Activated T-cell treated with anti-CD3 and anti-CD28 coated beads, Interleukin-2, amount 50 U/mL, for 1 hour (primary cell): ENCODE measurements around the gene GLT6D1.
A peak's percentile ranks its signal among the peaks of the same experiment; 100 is the strongest.

Experiments used
- DNase-seq: peaks from one replicate; pipeline ENCODE4 v3.0.0-alpha.2; 2020

GLT6D1 gene

DNA sequence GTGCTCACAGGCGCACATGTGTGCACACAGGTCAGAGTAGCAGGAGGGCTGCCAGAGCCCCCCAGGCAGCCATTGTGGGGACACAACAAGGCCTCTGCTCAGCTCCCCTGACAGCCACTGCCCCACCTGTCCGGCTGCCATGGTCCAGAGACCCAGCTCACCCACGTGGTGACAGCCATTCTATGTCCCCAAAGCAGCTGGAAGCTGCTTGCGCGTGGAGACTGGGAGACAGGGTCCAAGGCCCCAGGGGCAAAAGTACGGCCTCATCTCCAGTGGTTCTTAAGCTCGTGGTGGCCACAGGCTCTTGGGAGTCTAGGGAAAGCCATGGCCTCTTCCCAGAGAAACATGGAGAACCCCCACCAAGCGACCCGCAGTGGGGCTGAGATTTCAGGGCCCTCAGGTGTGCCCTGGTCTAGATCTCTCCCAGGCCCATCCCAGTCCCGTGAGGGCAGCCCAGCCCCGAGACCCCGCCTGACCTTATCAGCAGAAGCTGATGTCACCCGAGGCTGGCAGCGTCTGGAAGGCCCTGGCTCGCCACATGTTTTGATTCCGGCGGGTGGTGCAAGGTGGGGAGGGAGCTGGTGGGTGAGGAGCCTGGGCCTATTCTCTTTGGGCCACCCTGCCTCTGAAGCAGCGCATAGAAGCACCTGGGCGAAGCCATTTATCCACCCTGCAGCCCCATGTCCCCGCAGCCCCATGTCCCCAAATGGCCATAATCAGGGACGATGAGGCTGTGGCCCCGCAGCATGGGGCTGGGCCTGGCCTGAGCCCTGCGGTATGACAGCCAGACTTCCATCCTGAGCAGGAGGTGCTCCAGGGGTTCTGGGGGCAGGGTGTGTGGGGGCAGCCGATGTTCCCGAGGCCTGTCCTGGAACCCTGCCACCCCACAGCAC lies 31.7 kb downstream of the GLT6D1 start:
- DNase-seq = no peak

DNA sequence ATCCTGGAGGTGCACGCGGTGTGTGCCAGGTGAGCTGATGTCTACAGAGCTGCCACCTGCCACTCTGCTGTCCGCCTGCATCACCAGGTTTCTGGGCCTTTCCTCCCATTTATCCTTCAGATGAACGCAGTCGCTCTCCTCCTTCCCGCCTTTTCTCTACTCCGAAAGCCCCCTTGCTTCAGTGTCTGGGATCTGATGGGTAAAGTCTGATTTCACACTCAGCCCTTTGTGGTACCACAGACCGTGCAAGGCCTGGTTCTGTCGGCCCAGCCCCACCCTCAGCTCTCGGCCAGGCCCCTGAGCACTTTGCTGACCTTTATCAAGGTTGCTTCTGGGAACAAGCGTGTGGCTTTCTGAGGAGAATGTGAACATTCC lies 32.5 kb downstream of the GLT6D1 start:
- DNase-seq = no peak

DNA sequence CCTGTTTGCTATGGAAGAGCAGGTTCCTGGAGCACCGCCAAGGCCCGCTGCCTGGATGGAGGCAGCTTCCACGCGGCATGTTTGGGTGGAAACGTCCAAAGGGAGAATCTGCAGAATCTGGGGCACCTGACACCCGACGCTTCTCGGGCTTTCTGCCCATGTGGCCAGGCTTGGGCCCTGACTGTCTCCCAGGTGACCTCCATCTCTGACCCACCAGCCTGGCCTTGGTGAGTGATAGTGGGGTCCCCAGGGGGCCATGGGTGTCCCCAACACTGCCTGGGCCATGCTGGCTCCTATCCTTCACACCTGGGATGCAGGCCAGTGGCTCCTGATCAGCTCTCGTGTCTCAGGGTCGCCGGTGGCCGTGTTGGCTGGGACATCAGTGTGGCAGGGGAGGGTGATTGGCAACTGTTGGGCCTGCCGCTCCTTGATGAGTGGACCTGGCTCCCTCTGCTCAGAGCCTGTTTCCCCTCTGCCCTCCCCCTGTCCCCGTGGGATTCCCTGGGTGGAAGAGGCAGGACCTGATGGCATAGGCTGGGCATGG lies 34.0 kb downstream of the GLT6D1 start:
- peak; percentile 11 for DNase-seq

DNA sequence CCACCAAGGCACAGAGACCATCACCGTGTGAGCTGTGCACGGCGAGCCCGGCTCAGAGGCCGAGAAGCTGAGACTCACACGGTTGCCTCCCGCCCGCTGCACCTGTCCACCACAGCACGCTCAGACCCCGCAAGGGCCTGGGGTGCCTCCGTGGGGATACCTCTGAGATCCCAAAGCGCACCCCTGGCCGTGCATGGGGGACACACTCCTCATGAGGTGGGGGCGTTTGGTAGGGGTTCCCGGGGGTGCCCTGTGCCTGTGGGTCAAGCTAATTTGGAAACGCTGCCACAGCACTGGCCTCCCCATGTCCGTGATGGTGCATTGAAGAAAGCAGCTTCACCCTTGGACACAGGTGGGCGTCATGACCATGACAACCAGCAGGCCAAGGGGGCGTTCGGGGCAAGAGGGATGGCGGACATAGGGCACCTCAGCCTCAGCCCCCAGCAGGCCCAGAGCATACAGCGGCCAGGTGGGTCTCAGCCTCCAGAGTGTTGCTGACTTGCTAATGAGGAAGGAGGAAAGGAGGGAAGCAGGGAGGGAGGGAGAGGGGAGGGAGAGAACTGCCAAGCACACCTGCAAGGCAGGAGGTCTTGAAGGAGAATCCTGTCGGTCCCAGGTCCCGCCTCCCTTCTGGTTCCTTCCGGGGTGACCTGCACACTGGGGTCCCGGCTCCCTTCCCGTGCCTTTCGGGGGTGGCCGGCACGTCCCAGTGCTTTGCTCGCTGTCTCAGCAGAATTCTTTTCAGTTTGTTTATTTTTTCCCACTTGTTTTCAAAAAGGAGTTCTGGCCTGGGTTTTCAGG lies 34.7 kb downstream of the GLT6D1 start:
- peak; percentile 11 for DNase-seq

DNA sequence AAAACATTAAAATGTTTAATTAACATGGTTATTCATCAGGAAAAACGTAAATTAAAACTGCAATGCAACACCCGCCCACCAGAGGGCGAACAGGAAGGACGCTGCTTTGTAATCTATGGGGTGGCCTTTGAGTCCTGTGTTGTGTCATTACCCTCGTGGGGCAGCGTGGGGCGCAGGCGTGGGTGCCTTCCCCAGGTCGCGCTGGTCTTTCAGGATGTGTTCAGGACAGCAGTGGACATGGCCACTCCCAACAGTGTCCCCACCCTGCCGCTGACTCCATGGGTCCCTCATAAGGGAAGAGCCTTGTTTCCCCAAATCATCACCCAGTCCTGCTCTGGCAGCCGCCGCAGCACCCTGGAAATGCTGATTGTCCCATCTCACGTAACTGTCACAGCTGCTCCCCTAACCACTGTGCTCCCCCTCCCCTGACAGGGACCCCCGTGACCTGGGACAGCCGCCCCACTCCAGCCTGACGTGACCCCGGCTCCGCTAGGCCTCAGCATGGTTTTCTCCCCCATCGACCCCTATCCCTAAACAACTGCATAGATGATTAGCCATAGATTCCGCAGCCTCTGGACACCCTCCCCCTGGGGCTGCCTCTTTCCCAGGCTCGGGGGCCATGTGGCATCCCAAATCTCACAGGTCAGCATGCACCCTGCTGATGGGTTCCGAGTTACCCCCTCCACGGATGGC lies 36.4 kb downstream of the GLT6D1 start:
- DNase-seq = peak; percentile 56

DNA sequence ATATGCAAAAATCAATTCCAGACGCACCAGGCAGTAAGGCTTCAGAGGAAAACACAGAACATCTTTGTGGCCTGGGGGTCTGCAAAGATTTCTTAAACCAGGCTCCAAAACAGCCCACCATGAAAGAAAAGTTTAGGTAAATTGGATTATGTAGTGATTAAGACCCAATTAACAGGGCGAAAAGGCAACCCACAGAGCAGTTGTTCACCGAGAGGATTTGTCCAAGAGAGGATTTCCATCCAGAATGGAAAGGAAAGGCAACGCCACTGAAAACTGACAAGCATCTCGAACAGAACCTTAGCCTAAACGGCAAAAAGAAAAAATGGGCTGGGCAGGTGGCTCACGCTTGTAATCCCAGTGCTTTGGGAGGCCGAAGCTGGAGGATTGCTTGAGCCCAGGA lies 37.4 kb downstream of the GLT6D1 start:
- no peak for DNase-seq

DNA sequence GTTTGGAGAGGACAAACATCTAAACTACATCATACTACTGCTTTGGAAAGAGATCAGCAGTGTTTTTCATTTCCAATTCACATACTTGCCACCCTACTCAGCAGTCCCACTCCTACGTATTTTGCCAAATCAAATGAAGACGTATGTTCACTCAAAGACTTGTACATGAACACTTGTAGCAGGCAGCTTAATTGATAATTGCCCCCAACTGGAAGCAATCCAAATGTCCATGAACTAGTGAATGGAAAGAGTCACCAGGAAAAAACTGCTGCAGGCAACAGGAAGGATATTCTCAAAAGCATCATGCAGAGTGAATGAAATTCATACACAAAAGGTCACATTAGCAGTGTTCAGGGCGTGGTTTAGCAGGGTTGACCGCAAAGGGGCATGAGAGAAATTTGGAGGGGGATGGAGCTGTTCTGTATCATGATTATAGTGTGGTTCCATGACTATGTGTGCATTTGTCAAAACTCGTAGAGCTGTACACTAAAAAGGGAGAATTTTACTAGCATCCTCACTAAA lies 39.0 kb downstream of the GLT6D1 start:
- no peak for DNase-seq

DNA sequence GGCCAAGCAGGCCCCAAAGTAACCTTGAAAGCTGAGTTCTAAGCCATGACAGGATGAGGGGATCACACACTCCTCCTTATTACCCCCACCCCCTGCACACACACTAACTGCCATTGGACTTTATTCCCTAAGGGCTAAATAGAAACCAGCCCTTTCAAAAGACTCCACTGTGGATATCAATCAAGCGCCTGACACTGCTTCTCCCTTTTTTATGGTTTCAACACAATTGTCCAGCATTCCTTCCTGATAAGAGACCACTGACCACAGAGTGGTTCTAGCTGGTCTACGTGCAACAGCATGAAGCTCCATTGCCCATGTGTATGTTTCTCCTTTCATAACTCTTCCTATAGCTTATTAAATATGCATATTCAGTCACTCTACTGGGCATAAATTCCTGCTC lies 43.1 kb downstream of the GLT6D1 start:
- DNase-seq = no peak

DNA sequence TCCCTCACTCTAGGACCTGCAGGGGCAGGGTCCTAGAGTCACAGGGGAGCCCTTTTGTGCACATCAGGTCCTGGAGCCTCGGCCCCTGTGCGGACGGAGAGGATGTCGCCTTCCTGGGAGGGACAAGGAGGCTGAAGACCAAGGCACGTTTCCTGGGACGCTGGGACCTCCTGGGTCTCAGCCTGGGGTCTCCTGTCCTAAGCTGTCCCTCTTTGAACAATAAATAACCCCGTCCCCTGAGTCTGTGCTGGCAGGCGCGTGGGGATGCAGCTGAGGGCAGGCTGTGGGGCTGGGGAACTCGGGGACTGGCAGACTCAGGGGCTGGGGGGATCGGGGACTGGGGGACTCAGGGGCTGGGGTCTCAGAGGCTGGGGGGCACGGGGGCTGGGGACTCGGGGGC lies 46.7 kb downstream of the GLT6D1 start:
- no peak for DNase-seq

DNA sequence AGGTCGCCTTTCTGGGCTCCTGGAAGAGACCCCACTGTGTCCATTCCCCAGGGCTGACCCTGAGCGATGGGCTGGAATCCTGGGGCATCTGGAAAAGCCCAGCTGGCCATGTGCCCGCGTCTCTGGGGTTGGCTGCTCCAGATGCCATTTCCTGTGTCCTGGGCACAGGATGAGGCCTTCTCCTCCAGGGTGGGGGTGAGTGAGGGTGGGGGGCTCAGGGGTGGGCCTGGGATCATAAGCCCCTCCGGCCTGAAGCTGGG lies 47.1 kb downstream of the GLT6D1 start:
- peak; percentile 9 for DNase-seq

DNA sequence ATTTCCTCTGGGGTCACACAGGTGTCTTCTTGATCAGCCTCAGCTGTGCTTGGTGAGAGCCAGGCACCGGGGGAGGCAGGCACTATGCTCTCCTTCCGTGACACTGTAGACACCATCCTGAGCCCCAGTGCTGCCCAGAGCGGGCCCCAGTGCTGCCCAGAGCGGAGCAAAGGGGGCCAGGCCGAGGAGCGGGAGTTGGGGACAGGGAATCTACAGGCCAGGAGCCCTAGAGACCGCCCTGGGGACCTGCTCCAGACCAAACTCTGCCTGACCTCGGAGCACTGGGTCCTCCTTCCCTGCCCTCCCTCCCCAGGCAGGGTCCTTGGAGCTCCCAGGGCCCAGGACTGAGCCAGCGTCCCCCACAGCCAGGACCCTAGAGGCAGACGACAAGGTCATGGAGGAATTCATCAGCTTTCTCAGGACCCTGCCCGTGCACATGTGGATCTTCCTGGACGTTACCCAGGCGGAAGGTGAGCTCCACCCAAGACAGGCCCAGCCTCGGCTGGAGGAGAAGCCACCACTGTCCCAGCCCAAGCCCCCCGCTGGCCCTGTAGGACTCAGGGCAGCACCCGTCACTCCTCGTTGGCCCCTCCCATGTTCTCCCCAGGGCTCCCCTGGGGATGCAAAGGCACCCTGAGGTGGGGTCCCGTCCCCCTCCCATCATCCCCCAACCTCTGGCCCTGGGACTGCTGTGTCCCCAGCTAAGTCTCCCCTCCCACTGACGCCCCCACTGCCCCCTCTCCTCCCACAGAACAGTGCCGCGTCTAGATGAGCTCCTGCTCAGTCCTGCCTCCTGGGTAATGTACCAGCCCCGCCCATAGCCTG lies 47.6 kb downstream of the GLT6D1 start:
- peak; percentile 4 for DNase-seq

DNA sequence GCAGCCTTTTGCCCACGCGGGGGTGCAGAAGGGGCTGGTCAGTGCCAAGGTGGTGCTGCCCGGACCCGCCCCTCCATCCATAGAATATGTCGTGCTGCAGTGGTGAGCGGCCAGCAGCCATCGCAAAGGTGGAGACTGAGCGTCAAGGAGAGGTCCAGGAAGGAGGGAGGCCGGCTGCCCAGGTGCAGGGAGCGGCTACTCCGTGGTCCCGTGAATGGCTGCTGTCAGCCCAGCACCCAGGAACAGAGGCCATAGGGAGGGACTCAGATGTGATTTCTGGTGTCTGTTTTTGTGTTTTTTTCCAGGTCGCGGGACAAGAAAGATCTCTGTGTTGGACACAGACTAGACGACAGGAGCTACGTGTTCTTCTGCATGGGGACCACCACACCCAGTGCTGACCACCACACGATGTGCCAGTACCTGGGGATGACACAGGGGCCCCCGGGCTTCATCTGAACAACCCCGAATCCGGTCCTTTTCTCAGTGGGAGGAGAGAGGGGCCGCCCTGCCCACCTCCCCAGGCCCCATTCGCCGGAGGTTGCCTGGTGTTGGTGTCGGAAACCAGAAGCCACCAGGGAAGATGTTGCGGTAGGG lies 48.8 kb downstream of the GLT6D1 start:
- no peak for DNase-seq

DNA sequence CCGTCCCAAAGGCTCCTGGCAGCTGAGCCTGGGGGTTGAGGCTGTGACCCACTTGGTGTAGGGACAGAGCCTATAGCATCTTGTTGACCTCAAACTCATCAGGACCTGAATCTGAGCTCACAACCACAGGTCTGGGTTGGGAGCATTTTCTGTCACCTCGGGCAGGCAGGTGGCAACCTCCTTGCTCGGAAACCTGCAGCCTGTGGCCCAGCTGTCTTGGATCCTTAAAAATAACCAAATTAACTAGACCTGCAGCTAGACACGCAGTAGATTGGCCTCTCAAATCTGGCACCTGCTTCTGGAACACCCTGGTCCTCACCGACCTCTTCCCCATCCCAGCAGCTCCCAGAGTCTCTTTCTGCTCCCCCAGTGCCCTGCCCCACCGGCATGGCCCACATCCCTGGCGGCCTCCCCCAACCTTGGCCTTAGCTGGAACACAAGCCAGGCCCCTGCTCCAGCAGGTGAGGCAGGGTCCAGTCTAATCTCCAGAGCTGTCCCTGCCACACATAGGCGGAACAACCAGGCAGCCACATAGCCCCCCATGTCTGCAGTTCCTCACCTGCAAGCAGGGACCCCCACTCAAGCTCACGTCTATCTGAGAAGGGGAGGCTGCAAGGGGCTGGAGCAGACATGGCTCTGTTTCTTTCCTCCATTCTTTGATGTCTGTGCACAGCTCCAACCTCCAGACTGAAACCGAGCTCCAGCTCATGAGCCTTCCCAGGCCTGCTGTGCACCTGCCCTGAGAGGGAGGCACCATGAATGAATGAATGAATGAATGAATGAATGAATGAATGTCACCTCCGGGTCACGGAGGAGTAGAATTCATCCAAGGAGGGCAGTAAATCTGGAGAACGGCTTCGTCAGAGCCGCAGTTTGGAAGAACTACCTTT lies 49.5 kb downstream of the GLT6D1 start:
- DNase-seq = peak; percentile 9

DNA sequence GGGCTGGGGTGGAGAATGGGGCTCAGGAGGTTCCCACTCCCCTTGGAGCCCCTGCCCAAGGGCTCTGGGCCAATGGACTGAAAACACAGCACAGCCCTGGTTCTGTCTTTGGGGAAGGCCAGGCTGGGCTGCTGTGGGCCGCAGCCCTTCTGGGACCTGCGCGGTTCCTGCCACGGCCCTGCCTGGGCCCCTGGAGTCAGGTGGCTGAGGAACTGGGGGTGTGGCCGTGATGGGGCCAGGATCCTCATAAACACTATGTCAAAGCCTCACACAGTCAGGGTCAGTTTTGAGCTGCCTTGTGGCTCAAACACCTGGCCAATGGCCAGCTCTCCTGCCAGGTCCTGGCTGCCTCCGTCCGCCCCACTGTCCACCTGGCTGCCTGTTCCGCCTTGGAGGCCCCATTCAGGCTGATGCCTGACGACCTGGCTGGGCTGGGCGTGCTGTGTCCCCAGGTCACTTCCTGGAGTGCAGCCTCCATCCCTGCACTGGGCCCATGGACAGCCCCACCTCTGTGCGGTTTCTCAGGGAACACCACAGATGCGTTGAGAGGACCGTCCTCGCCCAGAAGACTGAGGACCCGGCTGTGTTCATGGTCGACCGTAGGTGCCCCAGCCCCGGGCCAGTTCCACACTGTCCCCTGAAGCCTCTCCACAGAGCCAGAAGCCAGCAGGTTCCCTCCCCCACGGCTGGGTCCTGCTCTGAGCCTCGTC lies 50.3 kb downstream of the GLT6D1 start:
- no peak for DNase-seq

DNA sequence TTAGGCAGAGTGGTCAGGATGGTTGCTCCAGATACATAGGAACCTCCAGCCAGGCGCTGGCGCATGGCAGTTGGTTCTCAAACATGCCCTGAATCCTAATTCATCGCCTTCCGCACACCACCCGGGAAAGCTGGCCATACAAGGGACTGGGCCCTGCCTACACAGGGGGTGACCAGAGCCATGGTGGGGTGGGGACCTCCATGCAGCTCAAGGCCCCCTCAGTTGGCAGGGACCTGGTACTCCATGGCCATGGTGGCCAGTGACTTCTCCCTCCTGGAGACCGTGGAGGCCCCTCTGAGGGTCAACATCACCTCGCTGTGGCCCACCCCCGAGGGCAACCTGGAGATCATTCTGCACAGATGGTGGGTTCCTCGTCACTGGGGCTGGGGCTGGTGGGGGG lies 51.0 kb downstream of the GLT6D1 start:
- DNase-seq = no peak

DNA sequence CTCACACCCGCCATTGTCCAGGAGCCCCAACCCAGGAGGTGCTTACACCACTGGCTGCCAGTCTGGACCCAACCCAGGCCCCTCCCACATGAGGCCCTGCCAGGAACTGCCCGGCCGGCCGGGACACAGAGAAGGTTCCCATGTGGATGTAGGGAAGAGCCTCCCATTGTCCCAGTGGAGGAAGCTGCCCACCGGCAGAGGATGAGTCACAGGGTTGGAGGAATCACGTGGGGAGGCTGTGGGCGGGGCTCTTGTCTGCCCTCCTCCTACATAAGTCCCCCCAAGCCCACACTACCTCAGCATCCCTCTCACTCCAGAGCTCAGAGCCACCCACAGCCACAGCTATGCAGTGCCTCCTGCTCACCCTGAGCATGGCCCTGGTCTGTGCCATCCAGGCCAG lies 51.7 kb downstream of the GLT6D1 start:
- DNase-seq = no peak

DNA sequence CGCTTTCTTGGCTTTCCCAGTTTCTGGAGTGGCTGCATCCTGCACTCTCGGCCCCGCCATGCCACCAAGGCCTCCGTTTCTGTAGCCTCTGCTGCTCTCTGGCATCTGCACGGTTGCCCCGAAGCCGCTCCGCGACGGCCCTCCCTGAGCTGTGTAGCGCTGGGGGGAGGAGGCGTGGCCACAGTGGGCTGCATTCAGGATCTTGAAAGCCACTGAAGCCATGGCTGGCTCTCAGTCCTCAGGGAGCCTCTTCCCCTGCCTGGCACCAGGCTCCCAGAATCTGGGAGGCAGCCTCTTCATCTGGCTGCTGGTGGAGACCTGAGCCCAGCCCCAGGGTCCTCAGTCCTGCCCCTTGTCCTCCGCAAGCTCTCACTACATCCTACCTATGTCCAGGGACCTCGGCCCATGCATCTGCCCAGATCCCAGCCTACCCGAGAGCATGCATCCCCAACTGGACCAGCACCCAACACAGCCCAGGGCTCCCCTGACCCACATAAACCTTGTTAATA lies 52.7 kb downstream of the GLT6D1 start:
- peak; percentile 6 for DNase-seq

DNA sequence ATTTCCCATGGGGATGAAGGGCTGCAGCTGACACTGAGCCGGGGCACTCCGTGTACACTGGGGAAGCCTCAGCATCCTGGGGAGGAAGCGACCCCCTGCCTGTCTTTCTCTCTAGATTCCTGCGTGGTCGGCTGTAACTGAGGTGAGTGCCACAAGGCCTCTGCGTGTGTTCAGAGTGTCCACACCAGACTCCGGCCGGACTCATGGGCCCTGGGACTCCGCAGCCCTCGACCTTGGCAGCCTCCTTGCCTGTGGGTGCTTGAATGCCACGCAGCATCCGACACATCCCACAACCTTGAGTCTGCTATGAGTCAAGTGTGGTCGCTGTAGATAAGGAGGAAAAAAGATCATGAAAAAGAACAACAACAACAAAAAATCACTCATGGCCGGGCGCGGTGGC lies 54.4 kb downstream of the GLT6D1 start:
- DNase-seq = no peak

DNA sequence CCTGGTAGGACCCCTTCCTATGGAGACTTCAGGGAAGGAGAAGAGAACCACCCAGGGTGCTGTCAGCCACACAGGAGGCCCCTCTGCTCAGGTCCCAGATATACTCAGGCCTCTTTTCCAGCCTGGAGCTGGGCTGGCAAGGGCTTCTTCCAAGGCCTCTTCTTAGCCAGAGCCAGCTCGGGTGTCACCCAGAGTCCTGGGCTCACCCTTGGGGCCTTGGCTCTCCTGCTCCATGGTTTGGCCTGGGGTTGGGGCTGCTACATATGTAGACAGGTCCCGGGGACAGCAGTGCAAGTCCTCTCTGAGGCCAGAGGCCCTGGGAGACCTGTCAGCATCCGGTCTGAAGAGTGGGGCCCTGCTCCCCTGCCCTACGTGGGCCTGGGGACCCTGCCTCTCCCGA lies 55.0 kb downstream of the GLT6D1 start:
- DNase-seq = no peak

DNA sequence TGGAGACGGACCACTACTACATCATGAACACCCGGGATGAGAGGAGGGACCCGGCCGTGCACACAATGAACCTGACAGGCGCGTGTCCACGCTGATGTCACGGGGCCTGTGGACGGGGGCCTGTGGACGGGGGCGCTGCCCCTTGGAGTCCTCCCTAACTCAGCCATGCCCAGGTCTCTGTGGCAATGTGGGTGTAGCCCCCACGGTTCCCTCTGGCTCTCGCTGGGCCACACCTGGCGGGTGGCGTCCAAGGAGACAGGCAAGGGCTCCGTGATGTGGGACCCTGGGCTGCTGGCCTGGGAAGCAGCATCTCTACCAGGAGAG lies 55.7 kb downstream of the GLT6D1 start:
- DNase-seq = no peak
